GM21360 (cell line): ENCODE results near the gene EXD2.
"Not testable (repeated sequence)": the region's sequence is repeated elsewhere in the genome, so short reads cannot be mapped to it uniquely, and the experiment has no call there.

Experiments
- ATAC-seq: cut with Tn5 transposase; IDR thresholded peaks from one replicate; pipeline ENCODE4 v1.9.1; 2021; ENCODE audit warnings: mild to moderate bottlenecking, moderate library complexity; ENCODE audit not compliant: unreplicated experiment

The EXD2 gene

GRCh38 chr14:69193721-69194120 lies 2.4 kb downstream of the EXD2 start:
- ATAC-seq, result no peak

GRCh38 chr14:69199786-69200185 lies 8.5 kb downstream of the EXD2 start:
- ATAC-seq, result no peak

- no peak for ATAC-seq
Measured at GRCh38 chr14:69204753-69205152, 13.5 kb downstream of the EXD2 start.

- ATAC-seq, result no peak
Measured at GRCh38 chr14:69207435-69208041, 16.2 kb downstream of the EXD2 start.

- ATAC-seq, result no peak
Measured at GRCh38 chr14:69208666-69209065, 17.4 kb downstream of the EXD2 start.

GRCh38 chr14:69214393-69214792 lies 23.1 kb downstream of the EXD2 start:
- no peak for ATAC-seq

- not testable (repeated sequence) for ATAC-seq
Measured at GRCh38 chr14:69217663-69218062, 26.4 kb downstream of the EXD2 start.

- no peak for ATAC-seq
Measured at GRCh38 chr14:69224946-69225345, 33.6 kb downstream of the EXD2 start.

- no peak for ATAC-seq
Measured at GRCh38 chr14:69226178-69226577, 34.9 kb downstream of the EXD2 start.

- ATAC-seq, result no peak
Measured at GRCh38 chr14:69226736-69227135, 35.4 kb downstream of the EXD2 start.

- ATAC-seq, result no peak
Measured at GRCh38 chr14:69231486-69231885, 40.2 kb downstream of the EXD2 start.

GRCh38 chr14:69232388-69232787 lies 41.1 kb downstream of the EXD2 start:
- ATAC-seq, result no peak

GRCh38 chr14:69234106-69234505 lies 42.8 kb downstream of the EXD2 start:
- no peak for ATAC-seq

- no peak for ATAC-seq
Measured at GRCh38 chr14:69235708-69236107, 44.4 kb downstream of the EXD2 start.

- no peak for ATAC-seq
Measured at GRCh38 chr14:69237142-69237541, 45.8 kb downstream of the EXD2 start.

GRCh38 chr14:69237584-69237983 lies 46.3 kb downstream of the EXD2 start:
- ATAC-seq, result no peak

- ATAC-seq, result no peak
Measured at GRCh38 chr14:69238883-69239282, 47.6 kb downstream of the EXD2 start.

- no peak for ATAC-seq
Measured at GRCh38 chr14:69240527-69241173, 49.4 kb downstream of the EXD2 start.

GRCh38 chr14:69241577-69241976 lies 50.3 kb downstream of the EXD2 start:
- ATAC-seq, result no peak

- ATAC-seq, result no peak
Measured at GRCh38 chr14:69242311-69243224, 51.3 kb downstream of the EXD2 start.

- no peak for ATAC-seq
Measured at GRCh38 chr14:69244946-69245345, 53.6 kb downstream of the EXD2 start.

- no peak for ATAC-seq
Measured at GRCh38 chr14:69246331-69246730, 55.0 kb downstream of the EXD2 start.
